Neuronal stem cell (in vitro differentiated cells): ENCODE data around the gene EBNA1BP2.
"Not testable (repeated sequence)": the region's sequence is repeated elsewhere in the genome, so short reads cannot be mapped to it uniquely, and the experiment has no call there.

Source experiments
- DNase-seq: peaks from one replicate; pipeline ENCODE4 v3.0.0-alpha.2; 2013; ENCODE audit warnings: low spot score
- H2AFZ ChIP-seq: one replicate; pipeline ENCODE4 v1.6.1; 2013; ENCODE audit warnings: mild to moderate bottlenecking, low read length, inconsistent platforms
- H2AK5ac ChIP-seq: 2 replicates; pipeline ENCODE4 v1.6.1; 2013; ENCODE audit warnings: low read depth, mild to moderate bottlenecking, inconsistent platforms, low read length, moderate library complexity, mixed read lengths
- H2BK120ac ChIP-seq: 2 replicates; pipeline ENCODE4 v1.6.1; 2013; ENCODE audit warnings: low read depth, mild to moderate bottlenecking, inconsistent platforms, low read length, moderate library complexity, mixed read lengths
- H2BK12ac ChIP-seq: one replicate; pipeline ENCODE4 v1.6.1; 2013; ENCODE audit warnings: low read length, inconsistent platforms
- H2BK15ac ChIP-seq: 2 replicates; pipeline ENCODE4 v1.6.1; 2013; ENCODE audit warnings: mild to moderate bottlenecking, low read length, inconsistent platforms, mixed read lengths
- H2BK5ac ChIP-seq: one replicate; pipeline ENCODE4 v1.6.1; 2013; ENCODE audit warnings: inconsistent platforms, mild to moderate bottlenecking, low read length, moderate library complexity
- H3K14ac ChIP-seq: one replicate; pipeline ENCODE4 v1.6.1; 2013; ENCODE audit warnings: low read length, inconsistent platforms
- H3K18ac ChIP-seq: 2 replicates; pipeline ENCODE4 v1.6.1; 2013; ENCODE audit warnings: low read length, inconsistent platforms
- H3K23ac ChIP-seq: 2 replicates; pipeline ENCODE4 v1.6.1; 2013; ENCODE audit warnings: low read depth, mild to moderate bottlenecking, mixed read lengths, low read length, inconsistent platforms; ENCODE audit not compliant: poor library complexity
- H3K27ac ChIP-seq: replicated peaks from 3 replicates; pipeline ENCODE4 v1.5.1; 2013; ENCODE audit warnings: low read length, inconsistent platforms
- H3K27me3 ChIP-seq, 3 experiments: 2 replicates each; pipeline ENCODE4 v1.6.1; 2013; ENCODE audit warnings: low read length in 3 of 3, mild to moderate bottlenecking in 2 of 3, inconsistent platforms in 1 of 3, low read depth in 1 of 3, mixed read lengths in 1 of 3, moderate library complexity in 1 of 3; ENCODE audit not compliant: control insufficient read depth in 3 of 3, insufficient read depth in 3 of 3
- H3K36me3 ChIP-seq, 2 donors: replicated peaks in 1 of 2; 2 replicates each; pipeline ENCODE4 v1.6.1; 2013; ENCODE audit warnings: low read length in 2 of 2; ENCODE audit not compliant: control insufficient read depth in 2 of 2, insufficient read depth in 2 of 2
- H3K4ac ChIP-seq: 2 replicates; pipeline ENCODE4 v1.6.1; 2013; ENCODE audit warnings: inconsistent platforms, mild to moderate bottlenecking, low read length, moderate library complexity
- H3K4me1 ChIP-seq, 2 donors: 1 replicate in 1 of 2; 2 replicates in 1 of 2; pipeline ENCODE4 v1.6.1; 2013; ENCODE audit warnings: low read length in 2 of 2, low read depth in 1 of 2; ENCODE audit not compliant: control insufficient read depth in 2 of 2, insufficient read depth in 1 of 2
- H3K4me2 ChIP-seq: one replicate; pipeline ENCODE4 v1.6.1; 2013; ENCODE audit warnings: mild to moderate bottlenecking, low read length, inconsistent platforms; ENCODE audit not compliant: insufficient read depth, poor library complexity, severe bottlenecking
- H3K4me3 ChIP-seq, 2 donors: 2 replicates each; pipeline ENCODE4 v1.5.1; 2013; ENCODE audit warnings: low read length in 2 of 2, mild to moderate bottlenecking in 2 of 2, inconsistent platforms in 1 of 2, moderate library complexity in 1 of 2
- H3K79me1 ChIP-seq: one replicate; pipeline ENCODE4 v1.6.1; 2013; ENCODE audit warnings: low read depth, mild to moderate bottlenecking, inconsistent platforms, low read length, moderate library complexity
- H3K9ac ChIP-seq: one replicate; pipeline ENCODE4 v1.6.1; 2013; ENCODE audit warnings: mild to moderate bottlenecking, low read depth, low read length, inconsistent platforms; ENCODE audit not compliant: poor library complexity
- H3K9me3 ChIP-seq, 2 donors: replicated peaks in 1 of 2; 2 replicates each; pipeline versions ENCODE3 to v1.6.1; 2013; ENCODE audit warnings: low read length in 2 of 2, mild to moderate bottlenecking in 2 of 2, inconsistent platforms in 1 of 2, low read depth in 1 of 2, mixed read lengths in 1 of 2, moderate library complexity in 1 of 2; ENCODE audit not compliant: control insufficient read depth in 2 of 2, insufficient read depth in 1 of 2
- H4K8ac ChIP-seq: one replicate; pipeline ENCODE4 v1.6.1; 2013; ENCODE audit warnings: low read depth, mild to moderate bottlenecking, inconsistent platforms, low read length, moderate library complexity
- H4K91ac ChIP-seq: one replicate; pipeline ENCODE4 v1.6.1; 2013; ENCODE audit warnings: low read length, low read depth, mild to moderate bottlenecking, inconsistent platforms; ENCODE audit not compliant: poor library complexity
- WGBS, 2 donors: extraction: QIAGEN DNeasy Blood & Tissue Kit; methylation state at CpG; one replicate each; pipeline ENCODE4 v1.1.7; 2013; ENCODE audit warnings: missing lambda C conversion rate in 2 of 2, mixed read lengths in 1 of 2; ENCODE audit not compliant: insufficient read length in 2 of 2, insufficient replicate concordance in 1 of 2; ENCODE audit errors: extremely low coverage in 2 of 2; 5-methylcytosine and 5-hydroxymethylcytosine counted together

Gene EBNA1BP2

DNA sequence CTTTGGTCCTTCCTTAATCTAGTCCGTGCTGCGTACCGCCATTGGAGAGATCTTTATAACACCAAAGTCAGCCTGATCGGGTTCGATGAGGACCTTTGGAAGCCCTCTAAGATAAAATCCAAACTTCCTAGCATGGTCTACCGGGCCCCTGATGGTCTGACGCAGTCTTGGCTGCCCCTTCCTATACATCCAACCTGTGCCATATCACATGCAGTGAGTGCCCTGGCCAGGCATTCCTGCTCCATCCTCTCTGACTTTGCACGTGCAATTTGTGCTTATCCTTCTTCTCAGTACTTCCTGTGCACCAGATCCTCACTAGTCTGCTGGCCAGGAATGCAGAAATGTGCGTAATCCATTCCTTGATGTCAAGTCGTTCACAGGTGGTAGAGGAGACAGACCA is 45.7 kb upstream of the EBNA1BP2 start:
- peak overlapping the region; percentile 10 for H3K14ac ChIP-seq
- H2AK5ac ChIP-seq = no peak overlapping the region
- no peak overlapping the region for H2BK120ac ChIP-seq
- H2BK12ac ChIP-seq = no peak overlapping the region
- H4K8ac ChIP-seq = no peak overlapping the region
- no CpG with 5 or more reads among the region's 10 CpGs for WGBS, 2 donors
- H2BK5ac ChIP-seq = no peak overlapping the region
- H3K27ac ChIP-seq = no peak overlapping the region
- H3K18ac ChIP-seq = no peak overlapping the region
- no peak overlapping the region for H4K91ac ChIP-seq
- DNase-seq = no peak
- no peak overlapping the region for H3K4ac ChIP-seq
- no peaks in the 10 kb centered on the region for H3K79me1 ChIP-seq
- H2AFZ ChIP-seq = no peak overlapping the region
- no peak overlapping the region for H3K9ac ChIP-seq
- no peaks in the 10 kb centered on the region for H3K9me3 ChIP-seq
- no peak overlapping the region for H3K4me2 ChIP-seq
- H2BK15ac ChIP-seq = no peak overlapping the region
- no peak overlapping the region for H3K4me3 ChIP-seq
- peaks cover 0 to 45% (median 0%) of the 10 kb centered on the region in 3 experiments for H3K27me3 ChIP-seq
- H3K23ac ChIP-seq = peak overlapping the region; percentile 78
- no peaks in the 10 kb centered on the region for H3K4me1 ChIP-seq
- H3K36me3 ChIP-seq = no peaks in the 10 kb centered on the region

DNA sequence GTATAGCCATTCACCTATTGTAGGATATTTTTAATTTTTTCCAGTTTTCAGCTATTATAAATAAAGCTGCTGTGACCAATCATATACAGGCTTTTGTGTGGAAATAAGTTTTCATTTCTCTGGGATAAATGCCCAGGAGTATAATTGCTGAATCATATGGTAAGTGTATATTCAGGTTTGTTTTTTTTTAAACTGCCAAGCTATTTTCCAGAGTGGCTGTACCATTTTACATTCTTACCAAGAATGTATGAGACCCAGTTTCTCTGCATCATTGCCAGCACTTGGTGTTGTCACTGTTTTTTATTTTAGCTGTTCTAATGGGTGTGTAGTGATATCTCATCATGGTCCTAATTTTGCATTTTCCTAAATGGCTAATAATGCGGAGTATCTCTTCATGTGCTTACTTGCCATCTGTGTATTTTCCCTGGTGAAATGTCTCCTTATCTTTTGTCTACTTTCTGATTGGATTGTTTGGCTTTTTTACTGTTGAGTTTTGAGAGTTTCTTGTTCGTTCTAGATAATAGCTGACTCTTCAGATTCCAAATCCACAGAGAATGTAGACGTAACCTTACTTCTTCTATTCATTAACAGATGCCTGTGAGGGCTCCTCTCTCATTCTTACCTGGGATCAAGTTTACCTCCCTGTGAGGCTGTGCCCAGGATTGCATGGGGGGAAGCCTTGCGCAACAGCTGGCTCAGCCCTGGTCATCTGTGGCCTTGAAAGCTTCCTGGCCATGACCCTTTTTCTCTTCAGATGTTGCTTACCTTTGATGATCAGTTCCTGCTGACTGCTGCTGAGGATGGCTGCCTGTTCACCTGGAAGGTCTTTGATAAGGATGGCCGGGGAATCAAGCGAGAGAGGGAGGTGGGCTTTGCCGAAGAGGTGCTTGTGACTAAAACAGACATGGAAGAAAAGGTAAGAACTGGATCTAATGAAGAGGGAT is 42.7 kb upstream of the EBNA1BP2 start:
- H3K4ac ChIP-seq = no peak overlapping the region
- no peaks in the 10 kb centered on the region for H3K36me3 ChIP-seq
- peak overlapping the region; percentile 31 for H3K14ac ChIP-seq
- no peaks in the 10 kb centered on the region for H3K9me3 ChIP-seq
- no peak overlapping the region for H3K4me2 ChIP-seq
- H3K23ac ChIP-seq = no peak overlapping the region
- H4K8ac ChIP-seq = no peak overlapping the region
- H2BK5ac ChIP-seq = no peak overlapping the region
- H4K91ac ChIP-seq = no peak overlapping the region
- H3K4me3 ChIP-seq = no peak overlapping the region
- no peak for DNase-seq
- no peaks in the 10 kb centered on the region for H3K79me1 ChIP-seq
- peaks cover 0 to 25% (median 0%) of the 10 kb centered on the region in 3 experiments for H3K27me3 ChIP-seq
- H3K9ac ChIP-seq = no peak overlapping the region
- H3K4me1 ChIP-seq = no peaks in the 10 kb centered on the region
- no peak overlapping the region for H2AFZ ChIP-seq
- H2AK5ac ChIP-seq = no peak overlapping the region
- no peak overlapping the region for H3K18ac ChIP-seq
- H3K27ac ChIP-seq = no peak overlapping the region
- no CpG with 5 or more reads among the region's 7 CpGs for WGBS, 2 donors
- no peak overlapping the region for H2BK12ac ChIP-seq
- no peak overlapping the region for H2BK120ac ChIP-seq
- no peak overlapping the region for H2BK15ac ChIP-seq

DNA sequence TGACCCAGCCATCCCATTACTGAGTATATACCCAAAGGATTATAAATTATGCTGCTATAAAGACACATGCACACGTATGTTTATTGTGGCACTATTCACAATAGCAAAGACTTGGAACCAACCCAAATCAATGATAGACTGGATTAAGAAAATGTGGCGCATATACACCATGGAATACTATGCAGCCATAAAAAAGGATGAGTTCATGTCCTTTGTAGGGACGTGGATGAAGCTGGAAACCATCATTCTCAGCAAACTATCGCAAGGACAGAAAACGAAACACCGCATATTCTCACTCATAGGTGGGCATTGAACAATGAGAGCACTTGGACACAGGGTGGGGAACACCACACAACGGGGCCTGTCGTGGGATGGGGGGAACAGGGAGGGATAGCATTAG is 36.2 kb upstream of the EBNA1BP2 start:
- H3K79me1 ChIP-seq, H3K9ac ChIP-seq, H2BK12ac ChIP-seq, H3K18ac ChIP-seq, DNase-seq, H3K9me3 ChIP-seq, H3K4me1 ChIP-seq, H4K8ac ChIP-seq, H3K27ac ChIP-seq, H2BK120ac ChIP-seq, H3K36me3 ChIP-seq, H3K4me2 ChIP-seq, H2AFZ ChIP-seq, H3K4ac ChIP-seq, H3K14ac ChIP-seq, H2BK5ac ChIP-seq, H4K91ac ChIP-seq, H2AK5ac ChIP-seq, H3K23ac ChIP-seq, H3K4me3 ChIP-seq, H2BK15ac ChIP-seq, H3K27me3 ChIP-seq: not testable (repeated sequence)
- WGBS, 2 donors = no CpG with 5 or more reads among the region's 8 CpGs

DNA sequence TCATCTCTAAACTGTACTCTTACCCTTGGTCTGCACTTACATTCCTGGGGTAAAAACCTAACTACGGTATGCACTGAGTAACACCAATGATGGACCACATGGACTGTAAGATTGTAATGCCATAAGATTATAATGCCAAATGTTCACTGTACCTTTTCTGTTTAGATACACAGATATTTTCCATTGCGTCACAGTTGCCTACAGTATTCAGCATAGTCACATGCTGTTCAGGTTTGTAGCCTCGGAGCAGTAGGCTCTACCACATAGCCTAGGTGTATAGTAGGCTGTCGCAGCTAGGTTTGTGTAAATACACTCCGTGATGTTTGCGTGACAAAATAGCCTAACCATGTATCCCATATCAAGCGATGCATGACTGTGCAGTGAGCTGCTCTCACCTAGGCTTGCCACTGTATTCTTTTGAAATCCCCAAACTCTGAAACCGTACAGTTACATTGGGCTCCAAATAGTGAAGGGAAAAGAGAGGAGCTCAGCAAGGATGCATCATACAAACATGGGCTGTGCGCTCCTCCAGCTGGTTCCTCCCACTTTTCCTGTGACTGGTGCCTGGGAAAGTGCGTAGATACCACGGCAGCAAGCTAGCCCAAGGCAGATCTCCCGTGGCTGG is 35.3 kb upstream of the EBNA1BP2 start:
- Histone ChIP-seq H2BK15ac (no peak overlapping the region), H3K36me3 (no peaks in the 10 kb centered on the region), H3K79me1 (no peaks in the 10 kb centered on the region), H4K8ac (no peak overlapping the region), H3K18ac (peak overlapping the region; percentile 65), H2BK5ac (no peak overlapping the region), H3K4me2 (no peak overlapping the region), H2AFZ (peak overlapping the region; percentile 83), H3K4me1 (peaks cover 8 to 9% of the 10 kb centered on the region in 2 donors), H3K27me3 (no peaks in the 10 kb centered on the region), H2AK5ac (no peak overlapping the region), H2BK12ac (no peak overlapping the region), H2BK120ac (no peak overlapping the region), H3K23ac (peak overlapping the region; percentile 51), H3K27ac (no peak overlapping the region), H3K9ac (no peak overlapping the region), H3K9me3 (no peaks in the 10 kb centered on the region), H4K91ac (no peak overlapping the region), H3K14ac (no peak overlapping the region), H3K4me3 (no peak overlapping the region), H3K4ac (no peak overlapping the region)
- no peak for DNase-seq
- WGBS, 2 donors = no CpG with 5 or more reads among the region's 12 CpGs
